ENCODE results near the gene YIF1A.

Gene YIF1A, protein sequence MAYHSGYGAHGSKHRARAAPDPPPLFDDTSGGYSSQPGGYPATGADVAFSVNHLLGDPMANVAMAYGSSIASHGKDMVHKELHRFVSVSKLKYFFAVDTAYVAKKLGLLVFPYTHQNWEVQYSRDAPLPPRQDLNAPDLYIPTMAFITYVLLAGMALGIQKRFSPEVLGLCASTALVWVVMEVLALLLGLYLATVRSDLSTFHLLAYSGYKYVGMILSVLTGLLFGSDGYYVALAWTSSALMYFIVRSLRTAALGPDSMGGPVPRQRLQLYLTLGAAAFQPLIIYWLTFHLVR

DNA sequence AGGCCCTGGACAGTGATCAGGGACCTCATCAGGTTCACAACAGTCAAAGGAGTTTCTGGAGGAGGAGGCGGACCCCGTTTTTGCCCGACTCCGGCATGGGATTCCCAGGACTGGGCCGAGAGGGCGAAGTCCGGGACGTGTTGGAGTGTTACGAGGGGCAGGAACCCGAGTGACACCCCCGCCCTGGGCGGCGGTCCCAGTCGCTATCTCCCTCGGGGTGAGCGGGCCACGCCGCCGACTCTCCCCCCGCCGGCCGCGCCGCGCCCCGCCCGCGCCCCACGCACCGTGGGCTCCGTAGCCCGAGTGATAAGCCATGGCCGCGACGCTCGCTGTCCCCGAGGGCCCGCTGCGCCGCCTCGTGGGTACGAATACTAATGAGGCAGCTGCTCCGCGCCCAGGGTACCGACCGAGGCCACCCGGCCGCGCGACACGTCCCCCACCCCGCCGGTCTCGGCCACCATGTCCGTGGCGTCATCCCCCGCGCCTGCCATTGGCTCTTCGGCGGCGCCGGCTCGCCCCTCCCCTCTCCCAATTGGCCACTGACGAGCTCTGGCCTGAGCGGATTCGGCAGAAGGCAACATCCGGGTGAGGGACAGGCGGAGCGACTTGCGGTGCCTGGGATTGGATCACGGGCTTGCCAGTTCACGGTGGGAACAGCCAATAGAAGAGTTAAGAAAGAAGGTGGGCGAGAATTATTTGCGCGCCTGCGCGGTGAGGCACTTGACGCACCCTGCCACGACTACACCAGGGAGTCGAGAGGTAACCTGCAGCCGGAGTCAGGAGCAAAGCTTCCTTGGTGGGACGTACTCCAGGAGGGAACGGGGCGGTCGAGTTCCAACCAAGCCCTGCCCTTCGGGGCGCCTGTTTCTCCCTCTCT, at the start of gene YIF1A:
YIF1A (minus strand) TSS at position 473 of the 877 bp plus-strand sequence; CDS start at position 315, 158 bp downstream.
- DNase-seq: peak; percentile 91

DNA sequence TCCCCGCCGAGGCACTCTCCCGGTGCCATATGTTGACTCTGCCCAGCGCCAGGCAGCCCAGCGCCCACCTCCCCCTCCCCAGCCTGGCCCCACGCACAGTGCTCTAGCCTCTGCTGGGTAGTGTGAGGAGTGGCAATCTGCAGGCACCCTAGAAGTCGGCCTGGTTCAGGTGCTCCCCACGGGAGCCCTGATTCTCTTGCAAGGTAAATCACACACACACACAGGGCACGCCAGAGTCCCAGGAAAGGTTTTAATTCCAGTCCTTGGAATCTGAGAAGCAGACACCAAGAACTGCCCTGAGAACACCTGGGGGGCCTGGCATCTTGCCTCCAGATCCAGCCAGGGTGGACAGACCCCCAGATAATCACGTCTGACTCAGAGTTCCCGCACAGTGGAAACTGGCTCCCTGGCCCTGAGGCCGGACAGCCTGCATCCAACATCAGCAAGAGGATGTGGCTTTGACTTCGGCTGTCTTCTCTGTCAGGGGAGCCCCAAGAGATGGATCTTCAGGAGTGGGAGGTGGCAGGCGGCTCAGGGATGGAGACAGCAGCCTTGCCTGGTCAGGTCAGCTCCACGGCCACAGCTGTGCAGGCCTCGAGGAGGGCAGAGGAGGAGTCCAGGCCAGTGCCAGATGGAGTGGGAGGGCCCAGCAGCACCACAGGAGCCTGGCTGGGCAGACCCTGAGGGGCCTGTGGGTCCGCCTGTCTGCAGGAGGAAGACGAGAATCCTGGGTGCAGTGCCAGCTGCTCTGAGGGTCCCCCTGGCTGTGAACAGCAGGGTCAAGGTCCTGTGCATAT, 48.4 kb upstream of the YIF1A start:
- peak; percentile 63 for DNase-seq

DNA sequence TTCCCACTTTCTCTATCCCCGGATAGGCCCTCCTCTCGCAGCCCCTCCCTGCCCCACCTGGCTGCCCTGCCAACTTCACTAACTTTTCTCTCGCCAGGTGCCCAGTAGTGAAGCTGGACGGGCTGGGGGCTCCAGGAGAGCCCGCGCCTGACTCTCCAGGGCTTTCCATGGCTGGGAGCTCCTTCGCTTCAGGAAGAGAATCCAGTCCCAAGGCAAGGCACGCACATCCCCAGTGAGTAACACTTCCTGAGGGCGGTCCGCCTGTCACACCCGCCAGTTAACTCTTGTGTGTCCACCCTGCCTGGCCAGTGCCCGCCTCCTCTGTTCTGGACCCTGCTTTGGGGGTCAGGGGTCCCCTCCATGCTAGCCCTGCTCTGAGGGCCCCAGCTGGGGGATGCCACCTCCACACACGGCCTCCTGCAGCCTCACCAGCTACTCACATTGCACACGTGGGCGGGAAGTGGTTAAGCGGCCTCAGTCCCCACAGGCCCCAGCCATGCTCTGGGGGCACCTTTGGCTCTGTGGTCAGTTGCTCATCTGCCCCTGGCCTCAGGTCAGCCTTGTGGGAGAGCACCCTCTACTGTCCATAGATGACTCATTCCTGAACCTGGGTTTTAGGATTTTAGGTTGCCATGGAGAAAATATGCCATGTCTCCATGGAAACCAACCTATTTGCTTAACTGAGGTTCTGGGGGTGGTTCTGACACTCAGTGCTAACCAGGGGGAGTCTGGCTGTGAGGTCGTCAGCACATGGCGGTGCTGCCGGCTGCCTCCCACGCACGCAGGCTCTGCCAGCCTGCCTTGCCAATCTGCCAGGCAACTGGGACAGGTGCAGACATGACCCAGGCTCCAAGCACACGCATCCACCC, 47.5 kb upstream of the YIF1A start, which contains the start of gene RIN1:
RIN1 (minus strand) TSS at position 201 of the 869 bp plus-strand sequence; CDS start at position 169, 32 bp downstream.
- DNase-seq: peak; percentile 77

DNA sequence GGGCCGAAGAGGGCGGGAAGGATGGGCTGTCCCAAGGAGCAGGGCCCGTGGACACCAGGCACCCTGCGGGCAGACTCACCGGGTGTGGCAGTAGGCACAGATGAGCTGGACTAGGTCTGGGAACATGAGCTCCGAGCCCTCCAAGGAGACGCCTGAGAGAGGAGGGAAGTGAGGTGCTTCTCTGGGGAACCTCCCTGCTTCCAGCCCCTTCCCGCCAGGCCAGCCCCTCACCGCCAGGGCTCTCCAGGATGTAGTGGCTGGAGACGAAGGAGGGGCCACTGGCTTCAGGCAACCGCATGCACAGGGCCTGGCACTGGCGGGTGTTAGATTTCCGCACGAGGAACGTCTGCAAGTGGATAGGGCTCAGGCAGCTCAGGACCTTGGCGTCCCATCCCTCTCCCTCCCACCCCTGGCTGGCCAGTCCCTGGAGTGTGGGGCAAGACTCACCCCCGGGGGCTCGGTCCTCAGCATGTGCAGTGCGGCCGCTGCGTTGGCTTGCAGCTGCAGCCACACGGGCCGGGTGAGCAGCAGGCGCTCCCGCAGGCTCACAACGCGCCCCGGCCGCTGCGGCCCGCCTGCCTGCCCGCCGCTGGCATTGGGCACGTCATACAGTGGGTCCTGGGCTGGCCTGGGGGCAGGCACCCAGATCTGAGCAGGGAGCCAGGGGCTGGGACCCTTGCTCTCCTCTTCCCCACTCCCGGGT, 46.7 kb upstream of the YIF1A start:
- no peak for DNase-seq

DNA sequence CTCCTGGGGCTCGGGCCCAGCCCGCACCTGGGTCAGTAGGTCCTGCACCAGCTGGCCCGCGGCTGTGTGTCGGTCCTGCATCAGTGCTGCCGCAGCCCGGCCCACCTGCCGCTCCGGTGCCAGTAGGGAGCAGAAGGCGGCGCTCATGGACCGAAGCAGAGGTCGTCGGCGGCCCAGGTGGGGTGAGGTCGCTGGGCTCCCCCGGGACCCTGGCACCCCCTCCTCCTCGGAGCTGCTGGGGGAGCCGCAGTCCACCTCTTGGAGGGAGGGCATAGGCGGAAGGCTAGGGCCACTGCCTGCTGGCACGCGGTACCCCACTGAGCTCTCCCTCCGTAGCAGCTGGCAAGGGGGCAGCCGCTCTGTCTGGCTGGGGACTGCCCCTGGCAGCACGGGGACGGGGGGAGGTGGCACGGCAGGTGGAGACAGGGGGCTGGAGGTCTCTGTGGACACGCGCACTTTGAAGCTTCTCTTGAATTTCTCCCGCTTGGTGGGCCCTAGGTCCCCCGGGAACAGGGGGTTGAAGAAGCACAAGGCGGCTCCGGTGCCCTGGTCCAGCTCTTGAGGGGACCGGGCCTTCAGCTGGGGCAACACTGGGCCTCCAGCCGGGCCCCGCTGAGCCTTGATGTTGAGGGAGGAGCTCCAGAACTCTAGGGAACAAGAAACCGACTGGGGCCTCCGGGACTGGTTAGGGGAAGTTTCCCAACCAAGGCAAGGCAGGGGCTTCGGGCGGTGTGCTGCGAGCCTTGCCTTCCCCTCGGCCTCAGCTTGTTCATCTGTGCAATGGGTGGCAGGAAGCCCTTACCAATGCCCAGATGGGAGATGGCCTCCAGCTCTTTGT, 45.9 kb upstream of the YIF1A start:
- peak; percentile 15 for DNase-seq

DNA sequence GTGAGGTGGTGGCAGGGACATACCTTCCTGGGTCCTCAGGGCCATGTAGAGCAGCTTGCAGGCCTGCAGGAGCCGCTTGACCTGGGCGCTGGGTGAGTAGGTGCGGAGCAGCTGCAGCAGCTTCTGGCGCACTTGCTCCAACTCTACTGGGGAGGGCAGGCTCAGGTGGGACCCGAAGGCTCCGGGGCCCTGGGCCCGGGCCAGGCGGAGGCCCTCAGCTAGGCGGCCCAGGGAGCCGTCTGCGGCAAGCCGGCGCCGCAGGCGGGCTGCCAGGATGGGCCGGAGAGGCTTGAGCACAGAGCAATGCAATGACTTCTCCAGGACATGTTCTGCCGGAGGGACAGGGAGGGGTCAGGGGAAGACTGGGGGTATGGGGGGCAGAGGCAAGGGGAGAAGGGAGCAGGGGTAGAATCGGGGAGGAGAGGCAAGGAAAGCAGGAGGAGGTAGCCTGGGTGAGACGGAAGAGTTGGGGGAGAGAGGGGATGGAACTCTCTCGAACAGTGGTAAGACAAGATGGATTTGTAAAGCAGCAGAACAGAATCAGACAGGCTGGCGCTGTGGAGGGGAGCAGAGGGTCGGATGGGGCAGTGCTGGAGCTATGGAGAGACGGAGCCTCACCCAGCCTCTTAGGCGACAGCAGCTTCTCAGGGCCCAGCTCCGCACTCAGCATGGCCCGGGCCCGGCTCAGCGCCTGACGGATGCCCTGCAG, 45.1 kb upstream of the YIF1A start:
- no peak for DNase-seq

DNA sequence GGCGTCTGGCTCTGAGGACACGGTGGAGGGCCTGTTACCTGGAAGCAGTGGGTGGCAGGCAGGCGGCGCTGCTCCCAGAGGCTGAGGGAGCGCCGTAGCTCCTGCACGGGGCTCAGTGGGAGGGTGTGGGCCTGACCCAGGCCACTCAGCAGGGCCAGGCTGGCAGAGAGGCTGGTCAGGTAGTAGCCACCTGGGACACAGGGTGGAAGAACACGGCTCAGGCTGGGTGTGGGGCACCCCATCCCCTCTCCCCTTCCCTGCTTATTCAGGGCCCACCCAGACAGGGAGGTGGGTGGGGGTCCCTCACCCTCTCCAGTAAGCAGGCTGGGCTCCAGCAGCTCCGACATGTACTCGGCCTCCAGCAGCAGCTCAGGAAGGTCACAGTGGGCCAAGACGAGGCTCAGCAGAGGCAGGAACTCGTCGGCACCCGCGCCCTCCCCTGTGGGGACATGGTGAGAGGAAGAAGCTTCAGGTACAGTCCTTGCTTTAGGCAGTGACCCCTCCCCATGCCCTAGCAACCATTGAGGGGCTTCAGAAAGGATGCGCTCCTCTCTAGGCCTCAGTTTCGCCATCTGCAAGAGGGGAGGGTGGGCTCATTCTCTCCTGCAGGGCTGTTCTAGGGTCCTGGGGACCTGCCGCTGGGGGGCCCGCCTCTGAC, 44.4 kb upstream of the YIF1A start:
- DNase-seq: no peak

DNA sequence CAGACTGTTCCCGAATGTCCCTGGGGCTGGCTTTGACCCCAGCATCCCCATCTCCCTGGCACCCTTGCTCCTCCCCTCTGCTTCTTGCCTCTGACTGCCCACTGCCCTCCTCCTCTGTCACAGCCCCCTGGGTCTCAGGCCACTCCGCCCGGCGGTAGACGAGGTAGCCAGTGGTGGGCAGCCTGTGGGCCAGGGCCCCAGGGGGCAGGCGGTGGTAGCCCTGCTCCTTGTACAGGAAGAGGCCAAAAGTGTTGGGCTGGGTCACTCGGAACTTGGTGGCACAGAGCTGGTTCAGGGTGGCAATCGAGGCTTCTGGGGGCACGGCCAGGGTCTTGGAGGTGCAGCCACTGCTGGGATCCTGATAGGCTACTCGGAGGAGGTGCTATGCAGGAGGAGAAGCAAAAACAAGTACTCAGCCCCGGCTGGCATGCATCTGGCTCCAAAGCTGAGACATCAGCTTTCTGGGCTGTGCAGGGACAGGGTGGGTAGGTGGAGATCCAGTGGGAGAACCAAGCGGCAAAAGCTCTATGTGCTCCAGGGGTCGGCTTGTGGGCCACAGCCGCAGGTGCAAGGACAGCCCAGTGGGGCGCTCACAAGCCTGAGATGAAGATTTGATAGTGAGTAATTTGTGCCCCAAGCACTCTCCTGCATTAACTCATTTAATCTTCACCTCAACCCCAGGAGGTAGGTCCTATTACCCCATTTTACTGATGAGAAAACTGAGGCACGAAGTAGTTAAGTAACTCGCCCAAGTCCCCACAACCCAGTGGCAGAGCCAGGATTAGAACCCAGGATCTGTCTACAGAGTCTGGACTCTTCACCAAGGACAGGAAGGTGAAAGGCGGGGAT, 43.7 kb upstream of the YIF1A start:
- DNase-seq: no peak

DNA sequence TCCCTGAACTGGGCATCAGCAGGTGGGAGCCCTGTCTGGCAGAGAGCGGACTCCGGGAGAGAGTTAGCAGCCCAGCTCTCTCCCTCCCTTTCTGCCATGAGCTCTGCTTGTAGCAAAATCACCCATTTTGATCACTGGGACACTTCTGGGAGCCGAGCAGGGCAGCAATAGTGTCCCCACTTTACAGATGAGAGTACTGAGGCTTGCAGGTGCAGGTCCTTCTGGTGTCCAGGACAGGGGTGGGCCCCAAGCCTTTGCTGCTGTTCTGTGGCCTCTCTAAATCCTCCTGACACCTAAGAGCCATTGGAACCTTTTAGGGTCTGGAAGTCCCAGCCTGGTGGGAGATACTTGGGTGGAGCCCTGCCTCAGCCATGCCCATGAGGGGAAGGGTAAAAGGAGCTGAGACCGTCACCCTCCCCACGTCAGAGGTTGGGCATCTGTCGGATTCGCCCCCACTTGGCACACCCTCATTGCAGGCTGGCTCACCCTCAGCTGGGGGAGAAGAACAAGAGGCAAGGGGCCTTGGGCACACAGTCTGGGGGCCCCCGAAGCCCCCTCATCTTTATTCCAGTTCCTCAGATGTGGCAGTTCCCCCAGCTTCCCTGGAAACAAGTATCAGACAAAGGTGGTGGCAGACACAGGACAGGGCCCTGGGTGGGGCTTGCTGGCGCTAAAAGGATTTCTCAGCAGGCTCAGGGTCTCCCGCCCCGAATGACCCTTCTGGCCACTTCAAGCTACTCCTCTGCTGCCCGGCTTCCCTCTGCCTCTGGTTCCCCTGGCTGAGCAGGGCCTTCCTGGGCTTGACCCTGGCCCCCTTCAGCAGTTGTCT, 42.8 kb upstream of the YIF1A start:
- DNase-seq: no peak

DNA sequence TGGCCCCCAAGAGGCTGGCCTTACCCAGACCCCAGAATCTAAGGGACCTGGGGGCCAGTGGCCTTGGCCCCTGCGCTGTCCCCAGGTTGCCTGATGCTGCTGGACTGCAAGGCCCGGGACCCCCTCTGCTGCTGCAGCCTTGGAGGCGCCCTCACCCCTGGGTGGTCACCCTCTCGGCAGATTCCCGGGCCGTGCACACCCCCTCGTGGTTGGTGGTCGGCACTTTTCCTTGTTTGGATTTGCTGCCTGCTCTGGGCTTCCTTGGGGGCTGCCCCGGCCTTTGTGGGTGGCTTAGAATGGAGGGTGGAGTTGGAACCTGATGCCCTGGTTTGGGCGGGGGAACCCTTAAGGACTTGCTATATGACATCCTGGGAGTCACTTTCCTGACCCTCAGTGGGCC, 42.0 kb upstream of the YIF1A start:
- DNase-seq: no peak

DNA sequence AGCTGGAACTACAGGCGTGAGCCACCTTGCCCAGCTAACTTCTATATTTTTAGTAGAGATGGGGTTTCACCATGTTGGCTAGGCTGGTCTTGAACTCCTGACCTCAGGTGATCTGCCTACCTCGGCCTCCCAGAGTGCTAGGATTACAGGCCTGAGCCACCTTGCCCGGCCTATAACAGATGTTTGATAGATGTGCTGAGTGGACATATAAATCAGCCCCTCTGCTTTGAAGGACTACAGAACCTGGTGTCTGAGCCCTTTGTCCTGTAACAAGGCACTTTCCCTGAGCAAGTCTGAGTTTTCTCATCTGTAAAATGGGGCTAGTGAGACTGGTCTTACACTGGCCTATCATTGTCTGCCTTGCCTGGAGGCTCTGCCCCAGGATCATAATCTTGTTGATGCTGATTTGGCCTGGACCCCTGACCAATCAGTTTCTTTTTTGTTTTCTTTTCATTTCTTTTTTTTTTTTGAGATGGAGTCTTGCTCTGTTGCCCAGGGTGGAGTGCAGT, 40.3 kb upstream of the YIF1A start:
- no peak for DNase-seq

DNA sequence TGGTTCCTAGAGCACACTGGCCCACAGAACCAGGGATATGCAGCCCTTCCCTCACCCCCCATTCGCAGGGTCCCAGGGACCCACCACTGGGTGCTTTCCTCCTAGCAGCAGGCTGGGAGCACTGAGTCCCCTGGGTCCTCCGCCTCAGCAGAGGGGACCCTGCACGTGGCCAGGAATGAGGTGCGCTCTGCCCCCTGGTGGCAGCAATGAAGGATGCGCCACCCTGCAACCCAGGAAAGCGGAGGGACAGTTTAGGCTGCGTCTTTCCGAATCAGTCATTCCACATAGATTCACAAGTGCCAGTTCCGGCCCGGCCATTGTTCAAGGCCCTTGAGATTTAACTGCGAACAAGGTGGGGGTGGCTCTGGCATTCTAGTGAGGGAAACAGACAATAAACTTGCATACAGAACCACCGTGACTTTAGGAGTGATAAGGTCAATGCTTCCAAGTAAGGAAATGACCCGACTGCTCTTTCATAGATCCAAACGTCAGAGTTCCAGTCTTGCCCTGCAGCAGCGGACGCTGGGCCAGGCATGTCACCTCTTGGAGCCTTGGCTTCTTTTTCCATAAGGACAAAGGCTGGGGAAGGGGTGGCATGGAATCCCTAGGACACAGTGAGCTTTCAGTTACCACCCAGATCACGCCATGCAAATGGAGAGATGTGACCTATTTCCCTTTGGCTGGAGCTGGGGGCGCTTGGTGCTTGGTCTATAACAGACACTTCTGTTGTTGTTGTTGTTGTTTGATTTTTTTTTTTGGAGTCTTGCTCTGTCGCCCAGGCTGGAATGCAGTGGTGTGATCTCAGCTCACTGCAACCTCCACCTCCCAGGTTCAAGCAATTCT, 39.6 kb upstream of the YIF1A start:
- DNase-seq: no peak

DNA sequence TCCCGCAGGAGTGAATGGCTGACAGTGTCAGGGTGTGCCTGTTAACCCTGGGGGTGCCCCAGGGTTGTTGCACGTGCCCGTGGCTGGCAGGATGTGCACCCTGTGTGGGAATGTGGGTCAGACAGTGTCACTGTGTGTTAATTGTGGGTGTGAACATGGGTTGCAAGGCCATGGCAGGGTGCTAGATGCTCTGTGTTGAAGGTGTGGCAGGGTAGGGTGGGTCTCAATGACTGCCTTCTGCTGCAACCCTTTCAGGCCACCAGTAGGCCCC, 39.0 kb upstream of the YIF1A start:
- DNase-seq: no peak

DNA sequence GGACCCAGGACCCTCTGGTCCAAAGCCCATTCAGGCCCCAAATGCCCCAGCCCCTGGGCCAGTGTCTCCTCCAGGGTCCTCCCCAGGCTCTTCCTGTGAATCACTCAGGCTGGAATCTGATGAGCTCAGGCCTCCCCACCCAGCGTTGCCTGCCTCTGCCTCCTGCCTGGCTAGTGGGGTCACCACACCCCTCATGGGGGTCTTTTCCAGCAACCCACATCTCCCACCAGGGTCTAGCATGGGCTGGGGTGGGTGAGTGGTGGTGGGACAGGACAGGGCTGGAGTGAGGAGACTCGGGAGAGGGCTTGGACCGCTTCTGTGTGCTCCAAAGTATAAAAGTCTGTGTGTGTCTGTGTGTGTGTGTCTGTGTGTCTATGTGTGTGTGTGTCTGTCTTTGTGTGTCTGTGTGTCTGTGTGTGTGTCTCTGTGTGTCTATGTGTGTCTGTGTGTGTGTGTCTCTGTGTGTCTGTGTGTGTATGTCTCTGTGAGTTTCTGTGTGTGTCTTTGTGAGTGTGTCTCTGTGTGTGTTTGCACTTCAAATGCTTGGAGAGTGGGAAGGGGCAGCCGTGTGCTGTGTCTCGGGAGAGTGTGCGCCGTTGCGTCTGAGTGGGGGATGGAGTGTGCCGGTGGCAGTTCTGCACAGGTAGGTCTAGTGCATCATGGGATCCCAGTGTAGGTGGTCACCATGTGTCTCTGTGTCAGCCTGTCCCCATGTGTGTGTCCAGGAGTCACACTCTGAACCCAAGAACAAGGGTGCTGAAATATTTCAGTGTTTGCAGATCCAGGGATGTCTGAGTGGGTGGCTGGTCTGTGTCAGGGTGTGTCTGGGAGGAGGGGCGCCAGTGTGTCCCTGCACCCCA, 38.5 kb upstream of the YIF1A start:
- no peak for DNase-seq

Measured in NCI-H524 treated with DMSO at 0.1 percent for 48 hours (cell line).